ENCODE results near the gene ARHGAP23. TPM values are rescaled to one million over a fixed set of nuclear protein-coding genes. Genes with fewer than 3 reads are reported as not detected.

The ARHGAP23 gene, protein sequence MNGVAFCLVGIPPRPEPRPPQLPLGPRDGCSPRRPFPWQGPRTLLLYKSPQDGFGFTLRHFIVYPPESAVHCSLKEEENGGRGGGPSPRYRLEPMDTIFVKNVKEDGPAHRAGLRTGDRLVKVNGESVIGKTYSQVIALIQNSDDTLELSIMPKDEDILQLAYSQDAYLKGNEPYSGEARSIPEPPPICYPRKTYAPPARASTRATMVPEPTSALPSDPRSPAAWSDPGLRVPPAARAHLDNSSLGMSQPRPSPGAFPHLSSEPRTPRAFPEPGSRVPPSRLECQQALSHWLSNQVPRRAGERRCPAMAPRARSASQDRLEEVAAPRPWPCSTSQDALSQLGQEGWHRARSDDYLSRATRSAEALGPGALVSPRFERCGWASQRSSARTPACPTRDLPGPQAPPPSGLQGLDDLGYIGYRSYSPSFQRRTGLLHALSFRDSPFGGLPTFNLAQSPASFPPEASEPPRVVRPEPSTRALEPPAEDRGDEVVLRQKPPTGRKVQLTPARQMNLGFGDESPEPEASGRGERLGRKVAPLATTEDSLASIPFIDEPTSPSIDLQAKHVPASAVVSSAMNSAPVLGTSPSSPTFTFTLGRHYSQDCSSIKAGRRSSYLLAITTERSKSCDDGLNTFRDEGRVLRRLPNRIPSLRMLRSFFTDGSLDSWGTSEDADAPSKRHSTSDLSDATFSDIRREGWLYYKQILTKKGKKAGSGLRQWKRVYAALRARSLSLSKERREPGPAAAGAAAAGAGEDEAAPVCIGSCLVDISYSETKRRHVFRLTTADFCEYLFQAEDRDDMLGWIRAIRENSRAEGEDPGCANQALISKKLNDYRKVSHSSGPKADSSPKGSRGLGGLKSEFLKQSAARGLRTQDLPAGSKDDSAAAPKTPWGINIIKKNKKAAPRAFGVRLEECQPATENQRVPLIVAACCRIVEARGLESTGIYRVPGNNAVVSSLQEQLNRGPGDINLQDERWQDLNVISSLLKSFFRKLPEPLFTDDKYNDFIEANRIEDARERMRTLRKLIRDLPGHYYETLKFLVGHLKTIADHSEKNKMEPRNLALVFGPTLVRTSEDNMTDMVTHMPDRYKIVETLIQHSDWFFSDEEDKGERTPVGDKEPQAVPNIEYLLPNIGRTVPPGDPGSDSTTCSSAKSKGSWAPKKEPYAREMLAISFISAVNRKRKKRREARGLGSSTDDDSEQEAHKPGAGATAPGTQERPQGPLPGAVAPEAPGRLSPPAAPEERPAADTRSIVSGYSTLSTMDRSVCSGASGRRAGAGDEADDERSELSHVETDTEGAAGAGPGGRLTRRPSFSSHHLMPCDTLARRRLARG (N-terminal part only)
- 7.3 and 16.0 TPM in 2 replicates for total RNA-seq
- polyA plus RNA-seq: 30.0 and 32.8 TPM in 2 replicates

GRCh38 chr17:38428112-38428642 is at the start of gene ARHGAP23:
TSS of gene ARHGAP23 (plus strand) at chr17:38428464. CDS start at chr17:38428486, 22 bp downstream.
- no peaks in the 10 kb centered on the region for H3K36me3 ChIP-seq (replicated peaks; ENCODE audit: insufficient read depth, low read depth)

GRCh38 chr17:38379448-38379847 is 48.8 kb upstream of the ARHGAP23 start:
- no peak overlapping the region for H3K4me2 ChIP-seq
- no peak overlapping the region for H3K27ac ChIP-seq
- H3K36me3 ChIP-seq (replicated peaks; ENCODE audit: insufficient read depth, low read depth): no peaks in the 10 kb centered on the region
- H3K79me2 ChIP-seq: no peaks in the 10 kb centered on the region
- no peaks in the 10 kb centered on the region for H4K20me1 ChIP-seq (ENCODE audit: insufficient read depth, poor library complexity, severe bottlenecking)
- WGBS (ENCODE audit: low lambda C conversion rate, missing lambda C conversion rate): 92% methylated on average over 1 of the region's 1 CpG
- TF ChIP-seq EZH2phosphoT487 (IDR thresholded peaks at IDR 0.05; ENCODE audit: low read depth, severe bottlenecking, unreplicated experiment) (no peak), CTCF (IDR thresholded peaks at IDR 0.05; ENCODE audit: poor library complexity) (no peak)
- H3K4me1 ChIP-seq (ENCODE audit: insufficient read depth): no peaks in the 10 kb centered on the region
- H3K9me2 ChIP-seq (replicated peaks; ENCODE audit: insufficient read depth): no peaks in the 10 kb centered on the region
- H3K9me3 ChIP-seq (ENCODE audit: low read depth): no peaks in the 10 kb centered on the region
- H3K27me3 ChIP-seq: no peaks in the 10 kb centered on the region
- H2AFZ ChIP-seq: no peak overlapping the region
- H3K4me3 ChIP-seq: no peak overlapping the region
- no peak for DNase-seq (ENCODE audit: low spot score)

More at GRCh38 chr17:38428112-38428642, at the start of gene ARHGAP23:
- peak within 1 kb of the TSS; percentile 99 for H3K4me2 ChIP-seq
- H3K79me2 ChIP-seq: peaks cover 2% of the 10 kb centered on the region
- H3K4me1 ChIP-seq (ENCODE audit: insufficient read depth): peaks cover 13% of the 10 kb centered on the region
- no peaks in the 10 kb centered on the region for H4K20me1 ChIP-seq (ENCODE audit: insufficient read depth, poor library complexity, severe bottlenecking)
- DNase-seq (ENCODE audit: low spot score): peak; percentile 74
- H2AFZ ChIP-seq: peak within 1 kb of the TSS; percentile 68
- WGBS (ENCODE audit: low lambda C conversion rate, missing lambda C conversion rate): 3% methylated on average over 11 of the region's 46 CpGs
- H3K27me3 ChIP-seq: no peaks in the 10 kb centered on the region
- no peaks in the 10 kb centered on the region for H3K9me2 ChIP-seq (replicated peaks; ENCODE audit: insufficient read depth)
- H3K27ac ChIP-seq: peak within 1 kb of the TSS; percentile 56
- TF ChIP-seq CTCF (IDR thresholded peaks at IDR 0.05; ENCODE audit: poor library complexity) (no peak), EZH2 (IDR thresholded peaks at IDR 0.05; ENCODE audit: borderline replicate concordance) (no peak), EZH2phosphoT487 (IDR thresholded peaks at IDR 0.05; ENCODE audit: low read depth, severe bottlenecking, unreplicated experiment) (no peak)
- H3K4me3 ChIP-seq: peak within 1 kb of the TSS; percentile 95
- no peaks in the 10 kb centered on the region for H3K9me3 ChIP-seq (ENCODE audit: low read depth)

DNA sequence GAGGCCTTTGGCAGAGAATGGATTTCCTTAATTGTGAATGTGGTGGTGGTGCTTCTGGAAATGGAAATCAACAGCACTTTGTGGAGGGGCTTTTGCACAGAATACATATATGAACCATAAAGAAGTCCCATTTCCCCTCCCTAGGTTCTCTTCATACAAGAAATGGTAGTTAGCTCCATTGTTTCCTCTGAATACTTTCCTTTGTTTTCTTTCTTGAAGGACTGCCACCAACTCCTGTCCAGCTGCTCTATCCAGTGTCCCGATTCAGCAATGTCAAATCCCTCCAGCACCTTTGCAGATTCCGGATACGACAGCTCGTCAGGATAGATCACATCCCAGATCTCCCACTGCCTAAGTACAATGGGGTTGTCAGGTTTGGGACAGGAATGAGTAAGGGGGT is 33.2 kb upstream of the ARHGAP23 start:
- Histone ChIP-seq H3K27me3 (no peaks in the 10 kb centered on the region), H4K20me1 (ENCODE audit: insufficient read depth, poor library complexity, severe bottlenecking) (no peaks in the 10 kb centered on the region), H3K27ac (no peak overlapping the region), H2AFZ (no peak overlapping the region), H3K9me2 (replicated peaks; ENCODE audit: insufficient read depth) (no peaks in the 10 kb centered on the region), H3K79me2 (no peaks in the 10 kb centered on the region), H3K4me1 (ENCODE audit: insufficient read depth) (no peaks in the 10 kb centered on the region), H3K9me3 (ENCODE audit: low read depth) (no peaks in the 10 kb centered on the region), H3K4me3 (no peak overlapping the region), H3K36me3 (replicated peaks; ENCODE audit: insufficient read depth, low read depth) (no peaks in the 10 kb centered on the region), H3K4me2 (no peak overlapping the region)
- no peak for DNase-seq (ENCODE audit: low spot score)
- 97% methylated on average over 4 of the region's 4 CpGs for WGBS (ENCODE audit: low lambda C conversion rate, missing lambda C conversion rate)
- TF ChIP-seq EZH2phosphoT487 (IDR thresholded peaks at IDR 0.05; ENCODE audit: low read depth, severe bottlenecking, unreplicated experiment): no peak
- TF ChIP-seq EZH2 (IDR thresholded peaks at IDR 0.05; ENCODE audit: borderline replicate concordance): no peak
- TF ChIP-seq CTCF (IDR thresholded peaks at IDR 0.05; ENCODE audit: poor library complexity): no peak

All from hepatocyte (in vitro differentiated cells).